Kidney (tissue), 14 donors: ENCODE measurements around the gene APCDD1L. TPM values are rescaled to one million over a fixed set of nuclear protein-coding genes. Genes with fewer than 3 reads are reported as not detected.

ENCODE experiments used
- DNase-seq, 5 donors: peaks; one replicate each; pipeline ENCODE4 v3.0.0-alpha.2; 2013 to 2020
- FAIRE-seq: peaks from 2 replicates; lab custom pipeline; 2012; peaks lifted over from hg19 to GRCh38; lab: Jason Lieb, UNC
- H3K27ac ChIP-seq, 2 donors: one replicate each; pipeline ENCODE4 v1.7.0; 2013; ENCODE audit warnings: low read depth in 2 of 2, low read length in 2 of 2, inconsistent platforms in 1 of 2
- H3K27me3 ChIP-seq: one replicate; pipeline ENCODE4 v1.7.1; 2013; ENCODE audit warnings: low read length, inconsistent platforms; ENCODE audit not compliant: control insufficient read depth, insufficient read depth
- H3K36me3 ChIP-seq, 3 donors: one replicate each; pipeline versions ENCODE4 v1.7.0 to v1.7.1; 2013; ENCODE audit warnings: low read length in 3 of 3, control low read depth in 1 of 3, inconsistent platforms in 1 of 3; ENCODE audit not compliant: insufficient read depth in 3 of 3, control insufficient read depth in 2 of 3
- H3K4me1 ChIP-seq, 3 donors: one replicate each; pipeline versions ENCODE4 v1.7.0 to v1.7.1; 2013; ENCODE audit warnings: low read length in 3 of 3, inconsistent platforms in 1 of 3, low read depth in 1 of 3; ENCODE audit not compliant: control insufficient read depth in 2 of 3, insufficient read depth in 2 of 3
- H3K4me3 ChIP-seq, 3 donors: one replicate each; pipeline versions ENCODE4 v1.7.0 to v1.8.1; 2013; ENCODE audit warnings: low read length in 3 of 3, control low read depth in 1 of 3, inconsistent platforms in 1 of 3
- H3K9ac ChIP-seq, 3 donors: one replicate each; pipeline versions ENCODE4 v1.7.0 to v1.7.1; 2013; ENCODE audit warnings: low read length in 3 of 3, control low read depth in 1 of 3, inconsistent platforms in 1 of 3
- H3K9me3 ChIP-seq, 3 donors: one replicate each; pipeline versions ENCODE4 v1.7.0 to v1.7.1; 2013; ENCODE audit warnings: low read length in 3 of 3, control low read depth in 1 of 3, inconsistent platforms in 1 of 3; ENCODE audit not compliant: control insufficient read depth in 2 of 3, insufficient read depth in 1 of 3
- intact Hi-C: fragments of 100-400 bp; cut with DNase I; formaldehyde crosslinking; loops from one replicate; pipeline ENCODE4 v1.11.1; 2022
- polyA plus RNA-seq: library from polyadenylated mRNA; stranded (reverse); fragments of 350-450 nt; fragmentation: Illumina TruSeq; extraction: RNeasy Lipid Tissue Mini Kit (QIAGEN cat#74804); gene quantifications from one replicate; pipeline ENCODE4 v1.2.3, GENCODE V29; 2014; ENCODE audit warnings: low read depth, low replicate concordance; ENCODE audit not compliant: insufficient read depth
- total RNA-seq: library from RNA; stranded (reverse); fragmentation: NEBNext Ultra II Directional; extraction: Animal tissue kit (Norgen Biotek cat#: 25700); gene quantifications from one replicate; pipeline ENCODE4 v1.2.1, GENCODE V29; 2021
- TF ChIP-seq, protein P1 (sequence below): IDR thresholded peaks from 3 replicates; pipeline ENCODE4 v1.5.1; 2012; ENCODE audit warnings: mild to moderate bottlenecking, moderate library complexity, borderline replicate concordance; ENCODE audit not compliant: insufficient read depth; ENCODE audit errors: extremely low read depth
- donor health status: control.
- donor health status: control.
- donor health status: control.
- donor health status: control.
- donor health status: control.
- donor health status: DM: yes; HTN: yes; CAD: no.
- donor health status: Normal renal cell carcinoma (clear cell type).

APCDD1L gene
- total and polyA plus RNA-seq, 2 donors from 2014 or later, result 1.2 to 4.5 TPM

GRCh38 chr20:58496429-58496769 is 18.8 kb downstream of the APCDD1L start:
- FAIRE-seq (no peak), DNase-seq (peak in 1 of 5 donors; percentile 19)
- Histone ChIP-seq H3K9me3 (peaks cover 0 to 2% (median 0%) of the 10 kb centered on the region in 3 donors), H3K4me1 (no peaks in the 10 kb centered on the region), H3K27ac (no peak overlapping the region), H3K36me3 (no peaks in the 10 kb centered on the region), H3K27me3 (no peaks in the 10 kb centered on the region), H3K9ac (no peak overlapping the region), H3K4me3 (no peak overlapping the region)
- TF ChIP-seq, protein P1, sequence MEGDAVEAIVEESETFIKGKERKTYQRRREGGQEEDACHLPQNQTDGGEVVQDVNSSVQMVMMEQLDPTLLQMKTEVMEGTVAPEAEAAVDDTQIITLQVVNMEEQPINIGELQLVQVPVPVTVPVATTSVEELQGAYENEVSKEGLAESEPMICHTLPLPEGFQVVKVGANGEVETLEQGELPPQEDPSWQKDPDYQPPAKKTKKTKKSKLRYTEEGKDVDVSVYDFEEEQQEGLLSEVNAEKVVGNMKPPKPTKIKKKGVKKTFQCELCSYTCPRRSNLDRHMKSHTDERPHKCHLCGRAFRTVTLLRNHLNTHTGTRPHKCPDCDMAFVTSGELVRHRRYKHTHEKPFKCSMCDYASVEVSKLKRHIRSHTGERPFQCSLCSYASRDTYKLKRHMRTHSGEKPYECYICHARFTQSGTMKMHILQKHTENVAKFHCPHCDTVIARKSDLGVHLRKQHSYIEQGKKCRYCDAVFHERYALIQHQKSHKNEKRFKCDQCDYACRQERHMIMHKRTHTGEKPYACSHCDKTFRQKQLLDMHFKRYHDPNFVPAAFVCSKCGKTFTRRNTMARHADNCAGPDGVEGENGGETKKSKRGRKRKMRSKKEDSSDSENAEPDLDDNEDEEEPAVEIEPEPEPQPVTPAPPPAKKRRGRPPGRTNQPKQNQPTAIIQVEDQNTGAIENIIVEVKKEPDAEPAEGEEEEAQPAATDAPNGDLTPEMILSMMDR, result no peak
- intact Hi-C loops, result no loop called here

DNA sequence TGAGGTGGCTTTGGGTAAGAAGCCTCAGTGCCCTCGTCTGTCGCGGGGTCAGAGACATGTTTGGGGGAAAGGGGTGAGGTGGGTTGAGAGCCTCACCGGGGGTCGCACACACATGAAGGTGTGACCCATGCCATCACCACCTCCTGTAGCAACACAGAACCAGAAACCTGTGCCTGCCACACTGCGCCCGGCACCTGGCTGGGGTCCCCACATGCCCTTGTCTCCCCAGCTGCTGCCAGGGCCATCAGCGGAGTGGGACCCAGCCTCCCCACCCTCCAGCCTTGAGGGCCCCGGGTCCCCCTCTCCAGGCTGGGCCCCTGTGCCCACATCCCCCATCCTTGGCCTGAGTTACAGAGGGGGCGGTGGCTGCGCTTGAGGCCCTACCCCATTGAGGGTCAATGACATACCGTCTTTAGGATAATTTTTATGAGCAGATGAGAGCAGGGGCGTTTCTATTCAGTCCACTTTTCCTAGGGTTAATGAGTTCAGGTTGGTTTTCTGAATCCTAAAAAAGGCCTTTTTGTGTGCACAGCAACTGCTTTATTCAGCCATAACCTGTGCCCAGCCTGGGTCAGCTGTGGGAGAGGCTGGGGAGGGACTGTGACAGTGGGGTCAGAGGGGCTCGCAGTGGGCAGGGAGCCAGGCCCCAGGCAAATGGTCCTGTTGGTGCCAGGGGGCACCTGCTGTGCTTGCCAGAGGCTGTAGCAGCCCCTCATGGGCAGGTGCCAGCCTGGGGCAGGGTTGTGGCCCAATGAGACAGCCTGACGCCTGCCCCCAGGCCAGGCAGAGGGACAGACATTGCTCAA is 19.4 kb downstream of the APCDD1L start:
- FAIRE-seq (no peak), DNase-seq (peak in 1 of 5 donors; percentile 24)
- Histone ChIP-seq H3K9me3 (peaks cover 0 to 2% (median 0%) of the 10 kb centered on the region in 3 donors), H3K4me3 (no peak overlapping the region), H3K27ac (no peak overlapping the region), H3K4me1 (no peaks in the 10 kb centered on the region), H3K27me3 (no peaks in the 10 kb centered on the region), H3K36me3 (no peaks in the 10 kb centered on the region), H3K9ac (no peak overlapping the region)
- intact Hi-C loops, result no loop called here
- TF ChIP-seq, protein P1, result no peak

- Histone ChIP-seq H3K36me3 (no peaks in the 10 kb centered on the region), H3K9me3 (peaks cover 0 to 2% (median 0%) of the 10 kb centered on the region in 3 donors), H3K4me1 (no peaks in the 10 kb centered on the region), H3K4me3 (no peak overlapping the region), H3K27ac (no peak overlapping the region), H3K9ac (no peak overlapping the region), H3K27me3 (no peaks in the 10 kb centered on the region)
- DNase-seq (peak in 1 of 5 donors; percentile 19), FAIRE-seq (no peak)
- intact Hi-C loops, result no loop called here
- TF ChIP-seq, protein P1, result no peak
These were observed 20.1 kb downstream of the APCDD1L start for GRCh38 chr20:58494923-58495622.
